ENCODE results near the gene UROC1. TPM values are rescaled to one million over a fixed set of nuclear protein-coding genes. Genes with fewer than 3 reads are reported as not detected.

UROC1 gene
- total RNA-seq, 1 experiment from 2014 or later, result not detected

DNA sequence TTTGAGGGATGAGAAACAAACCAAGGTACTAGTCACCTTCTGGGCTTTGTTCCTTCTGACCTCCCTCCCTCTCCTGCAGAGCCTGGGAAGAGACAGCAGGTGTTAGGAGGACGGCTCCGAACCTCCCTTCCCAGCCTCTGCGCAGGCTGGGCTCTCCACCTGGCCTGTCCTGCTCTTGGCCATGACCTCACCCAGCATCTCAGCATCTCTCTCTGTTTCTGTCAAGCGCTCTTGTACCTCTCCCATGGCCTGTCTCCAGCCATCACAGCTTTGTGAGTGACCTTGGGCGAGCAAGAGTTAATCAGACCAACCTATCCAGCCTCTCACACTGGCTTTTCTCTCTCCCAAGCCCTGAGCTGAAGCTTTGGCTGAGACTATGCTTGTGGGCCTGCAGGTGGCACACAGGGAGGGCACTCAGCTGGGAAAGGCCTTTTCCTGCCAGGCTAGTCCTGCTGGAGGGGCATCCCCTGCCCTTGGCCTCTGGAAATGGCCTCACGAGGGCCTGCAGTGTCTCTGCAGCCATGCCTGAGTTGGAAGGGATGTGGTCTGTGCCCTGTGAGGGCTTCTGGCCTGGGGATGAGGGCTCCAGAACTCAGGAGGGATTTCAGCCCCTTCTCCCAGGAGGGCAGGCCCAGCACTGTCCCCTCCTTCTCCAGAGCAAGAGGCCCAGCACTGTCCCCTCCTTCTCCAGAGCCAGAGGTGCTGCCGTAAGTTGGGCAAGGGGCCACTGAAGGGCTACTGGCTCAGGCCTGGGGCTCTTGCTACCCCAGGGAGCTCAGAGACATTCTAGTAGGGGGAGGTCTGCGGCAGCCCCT is 8.5 kb upstream of the UROC1 start:
- Mint-ChIP-seq H3K27ac (ENCODE audit: unreplicated experiment) (no peak overlapping the region), H3K4me1 (ENCODE audit: low read depth, unreplicated experiment) (peaks cover 29% of the 10 kb centered on the region), H3K9me3 (ENCODE audit: unreplicated experiment) (no peaks in the 10 kb centered on the region), H3K27me3 (ENCODE audit: insufficient read depth, unreplicated experiment) (no peaks in the 10 kb centered on the region), H3K4me3 (ENCODE audit: unreplicated experiment) (peak overlapping the region; percentile 75), H3K36me3 (ENCODE audit: insufficient read depth, unreplicated experiment) (no peaks in the 10 kb centered on the region)
- no peaks in the 10 kb centered on the region for H3K27me3 ChIP-seq (replicated peaks; ENCODE audit: control insufficient read depth, insufficient read depth, low read length)
- ChIA-PET CTCF (no interaction called here), POLR2A (no interaction called here)
- no TSS peak for BruUV-seq (replicated peaks)
- no peak for DNase-seq
- H3K9me3 ChIP-seq, result no peaks in the 10 kb centered on the region
- H3K36me3 ChIP-seq (ENCODE audit: control insufficient read depth, insufficient read depth, low read length), result peaks cover 4% of the 10 kb centered on the region
- intact Hi-C loops (cut with micrococcal nuclease; ENCODE audit: unreplicated experiment), result loop anchor here (10.0 kb wide), 1 partner anchor 129 kb away; the partner anchor contains the start of gene TXNRD3
- H3K4me1 ChIP-seq, result peaks cover 50% of the 10 kb centered on the region
- H3K4me3 ChIP-seq (ENCODE audit: low read depth, low read length), result no peak overlapping the region
- TF ChIP-seq CTCF (IDR thresholded peaks at IDR 0.05; ENCODE audit: insufficient read depth in 1 of 2, low read depth in 1 of 2, low read length in 1 of 2, severe bottlenecking in 1 of 2, unreplicated experiment in 1 of 2), result no peak

GRCh38 chr3:126525091-126525852 is 7.7 kb upstream of the UROC1 start:
- H3K27me3 Mint-ChIP-seq (ENCODE audit: insufficient read depth, unreplicated experiment), result no peaks in the 10 kb centered on the region

More at GRCh38 chr3:126525091-126525852, 7.7 kb upstream of the UROC1 start:
- Histone ChIP-seq H3K4me1 (peaks cover 50% of the 10 kb centered on the region), H3K9me3 (no peaks in the 10 kb centered on the region), H3K4me3 (ENCODE audit: low read depth, low read length) (peak overlapping the region; percentile 67), H3K36me3 (ENCODE audit: control insufficient read depth, insufficient read depth, low read length) (peaks cover 1% of the 10 kb centered on the region), H3K27me3 (replicated peaks; ENCODE audit: control insufficient read depth, insufficient read depth, low read length) (no peaks in the 10 kb centered on the region)
- Mint-ChIP-seq H3K4me1 (ENCODE audit: low read depth, unreplicated experiment) (peaks cover 29% of the 10 kb centered on the region), H3K36me3 (ENCODE audit: insufficient read depth, unreplicated experiment) (no peaks in the 10 kb centered on the region), H3K27ac (ENCODE audit: unreplicated experiment) (no peak overlapping the region), H3K4me3 (ENCODE audit: unreplicated experiment) (peak overlapping the region; percentile 75), H3K9me3 (ENCODE audit: unreplicated experiment) (no peaks in the 10 kb centered on the region)
- no peak for TF ChIP-seq CTCF (IDR thresholded peaks at IDR 0.05; ENCODE audit: insufficient read depth in 1 of 2, low read depth in 1 of 2, low read length in 1 of 2, severe bottlenecking in 1 of 2, unreplicated experiment in 1 of 2)
- intact Hi-C loops (cut with micrococcal nuclease; ENCODE audit: unreplicated experiment), result loop anchor here (10.0 kb wide), 1 partner anchor 130 kb away; the partner anchor contains the start of gene TXNRD3
- ChIA-PET CTCF (no interaction called here), POLR2A (no interaction called here)
- DNase-seq, result peak in 1 of 2 experiments; percentile 41
- BruUV-seq (replicated peaks), result no TSS peak

Data from Caco-2 (cell line).